ENCODE results near the gene TCF12.

TCF12 gene

DNA sequence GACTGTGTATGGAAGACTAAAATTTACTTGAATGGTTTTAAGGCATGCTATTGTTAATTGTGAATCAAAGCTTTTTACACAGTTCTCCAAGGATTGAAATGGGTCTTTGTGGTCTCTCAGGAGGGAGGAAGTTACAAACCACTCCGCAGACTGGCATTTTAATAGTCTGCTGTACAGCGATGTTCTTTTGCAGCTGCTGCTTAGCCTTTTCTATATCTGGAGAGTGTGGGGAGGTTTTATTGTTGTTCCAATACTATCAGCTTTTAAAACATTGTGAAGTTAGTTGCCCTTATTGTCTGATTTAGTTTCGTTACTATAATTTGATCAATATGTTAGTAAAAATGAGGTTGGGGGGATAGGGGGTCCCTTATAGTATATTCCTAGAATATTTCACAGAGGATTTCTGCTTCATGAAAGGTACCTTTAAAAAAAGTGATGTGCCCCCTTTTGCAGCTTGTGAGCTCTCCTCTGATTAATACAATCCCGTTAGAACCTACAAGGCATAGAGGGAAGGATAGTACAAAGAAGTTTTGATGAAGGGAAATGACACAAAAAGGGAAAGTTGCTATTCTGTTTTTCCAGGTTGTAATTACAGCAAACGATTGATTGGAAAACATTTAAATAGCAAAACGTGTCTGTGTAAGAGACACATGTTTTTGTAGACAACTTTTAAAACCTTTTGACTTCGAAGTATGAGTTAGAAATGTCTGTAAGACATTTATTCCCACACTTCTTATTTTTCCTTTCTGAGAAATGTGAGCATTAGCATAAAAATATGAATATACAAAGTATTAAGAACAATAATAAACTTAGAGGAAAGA, 299.5 kb downstream of the TCF12 start:
- DNase-seq (ENCODE audit: low spot score) = no peak

DNA sequence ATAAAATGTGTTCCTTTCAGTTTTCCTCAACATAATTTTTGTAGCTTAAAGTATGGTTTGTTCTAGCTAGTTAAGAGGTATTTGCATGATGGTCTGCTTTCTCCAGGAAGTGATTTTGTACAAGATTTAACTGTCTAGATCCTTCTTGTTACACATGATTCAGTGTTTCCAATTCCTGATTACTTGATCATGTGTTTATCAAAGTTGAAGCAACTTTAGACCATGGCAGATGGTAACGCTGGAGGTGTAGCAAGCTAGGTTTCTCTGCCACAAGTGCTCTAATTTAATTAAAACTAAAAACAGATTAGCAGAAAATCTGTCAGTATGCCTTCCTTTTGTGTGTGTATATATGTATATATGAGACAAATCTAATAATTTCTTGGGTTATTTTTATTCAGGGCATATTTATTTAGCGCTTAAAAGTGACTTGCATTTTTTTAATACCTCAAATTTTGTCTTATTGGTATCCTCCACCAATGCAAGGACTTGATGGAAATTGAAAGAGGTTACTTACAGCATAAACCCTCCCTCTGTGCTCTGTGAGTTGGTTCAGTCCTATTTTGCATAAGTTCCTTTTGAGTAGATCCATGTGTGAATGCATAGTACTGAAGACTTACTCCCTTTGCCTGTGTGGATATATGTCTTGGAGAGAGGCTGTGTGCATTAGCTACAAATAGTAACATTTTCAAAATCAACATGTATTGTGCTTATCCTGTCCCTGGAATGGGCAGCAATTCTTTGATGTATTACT, 300.6 kb downstream of the TCF12 start:
- DNase-seq (ENCODE audit: low spot score) = peak; percentile 38

DNA sequence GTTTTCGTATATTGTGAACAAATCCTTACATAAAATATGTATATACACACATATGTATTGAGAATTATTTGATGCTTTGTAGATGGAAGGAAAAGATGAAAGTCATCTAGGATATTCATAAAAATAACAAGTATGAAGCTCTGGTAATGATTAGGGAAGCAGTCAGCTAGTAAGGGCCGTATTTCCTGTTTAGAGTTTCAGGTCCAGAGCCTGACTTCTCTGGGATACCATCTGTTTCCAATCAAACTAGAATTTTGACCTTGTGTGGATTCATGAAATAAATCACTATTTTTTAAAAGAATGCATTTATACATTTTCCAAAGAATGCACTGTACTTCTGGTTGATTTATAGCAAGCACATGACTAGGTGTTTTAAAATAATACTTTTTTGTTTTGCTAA, 301.8 kb downstream of the TCF12 start:
- no peak for DNase-seq (ENCODE audit: low spot score)

DNA sequence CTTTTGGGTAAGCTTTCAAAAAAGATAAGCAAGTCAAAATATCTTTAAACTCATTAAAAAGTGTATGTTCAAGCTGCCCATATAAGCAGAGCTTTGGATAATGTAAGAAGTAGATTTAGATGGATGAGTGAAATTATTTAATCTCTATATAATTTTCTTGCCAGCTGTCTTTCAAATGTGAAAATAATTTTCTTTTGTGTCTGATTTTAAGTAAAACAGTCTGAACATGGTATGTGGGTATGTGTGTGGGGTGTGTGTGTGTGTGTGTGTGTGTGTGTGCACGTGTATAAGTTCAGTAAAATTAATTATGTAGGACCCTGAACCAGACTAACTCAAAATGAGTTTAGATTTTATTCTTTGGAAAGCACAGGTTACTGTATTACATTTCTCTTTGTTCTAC, 302.7 kb downstream of the TCF12 start:
- no peak for DNase-seq (ENCODE audit: low spot score)

DNA sequence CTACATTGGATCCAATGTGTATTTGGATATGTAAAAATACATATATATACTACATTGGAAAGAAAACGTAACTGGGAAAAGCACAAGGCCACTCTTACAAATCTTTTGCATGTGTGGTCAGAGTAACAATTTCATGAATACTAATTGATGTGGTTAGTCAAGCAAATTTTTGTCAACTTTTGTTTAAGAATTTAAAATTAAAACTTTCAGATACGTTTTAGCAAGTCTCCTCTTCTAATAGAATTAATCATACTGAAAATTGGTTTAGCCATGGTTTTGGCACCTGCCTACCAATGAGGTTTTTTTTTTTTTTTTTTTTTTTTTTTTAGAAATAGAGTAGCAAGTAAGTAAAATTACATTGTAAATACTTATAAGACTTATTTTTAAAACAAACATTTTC, 304.9 kb downstream of the TCF12 start:
- DNase-seq (ENCODE audit: low spot score) = no peak

DNA sequence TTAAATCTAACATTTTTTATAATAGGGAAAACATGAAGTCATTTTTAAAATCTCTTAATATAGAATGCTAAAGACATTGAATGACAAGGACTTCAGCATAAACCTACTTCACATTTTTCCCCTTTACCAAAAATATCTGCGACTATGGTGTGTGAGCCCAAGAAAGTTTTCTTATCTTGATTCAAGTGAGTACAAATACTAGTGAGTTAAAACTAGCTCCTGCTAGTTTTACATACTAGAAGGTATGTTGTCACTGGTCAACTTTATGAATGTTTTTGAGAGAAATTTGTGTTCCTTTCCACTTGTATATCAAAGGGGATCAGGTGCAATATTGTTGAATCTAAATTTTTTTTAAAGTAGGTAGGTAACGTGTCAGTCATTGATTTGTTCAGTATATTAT, 305.4 kb downstream of the TCF12 start:
- no peak for DNase-seq (ENCODE audit: low spot score)

DNA sequence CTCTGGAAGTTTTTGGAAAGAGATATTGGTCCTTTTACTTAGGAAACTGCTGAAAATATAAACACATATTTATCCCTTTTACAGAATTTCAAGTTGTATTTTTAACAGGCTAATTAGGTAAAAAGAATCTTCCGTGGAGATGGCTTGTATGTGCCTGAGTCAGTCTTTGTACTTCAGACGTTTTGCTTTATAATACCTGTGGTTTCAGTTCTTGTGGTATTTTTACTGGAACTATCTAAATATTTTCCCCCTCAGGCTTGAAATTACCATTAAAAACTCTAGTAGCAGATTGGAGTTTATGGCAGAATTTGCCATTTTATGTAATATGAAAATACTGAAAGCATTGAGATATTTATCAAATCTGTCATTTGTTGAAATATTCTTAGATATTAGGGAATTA, 306.2 kb downstream of the TCF12 start:
- no peak for DNase-seq (ENCODE audit: low spot score)

DNA sequence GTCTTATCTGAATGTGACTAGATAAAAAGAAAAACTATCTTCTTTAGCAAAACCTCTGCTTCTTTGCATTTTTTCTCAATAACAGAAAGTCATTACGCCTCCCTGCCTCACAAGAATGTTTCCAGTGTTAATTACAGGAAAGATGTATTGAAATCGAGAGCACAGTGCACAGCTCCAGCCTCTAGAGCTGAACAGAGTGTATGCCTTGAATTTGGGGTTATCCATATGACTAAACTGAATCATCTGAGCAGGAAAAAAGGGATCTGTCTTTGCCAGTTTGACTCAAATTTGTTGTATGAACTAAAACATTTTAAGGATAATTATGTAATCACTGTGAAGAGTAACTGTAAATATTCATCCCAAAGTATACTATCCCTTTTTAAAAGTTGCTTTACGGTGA, 308.7 kb downstream of the TCF12 start:
- DNase-seq (ENCODE audit: low spot score) = no peak

DNA sequence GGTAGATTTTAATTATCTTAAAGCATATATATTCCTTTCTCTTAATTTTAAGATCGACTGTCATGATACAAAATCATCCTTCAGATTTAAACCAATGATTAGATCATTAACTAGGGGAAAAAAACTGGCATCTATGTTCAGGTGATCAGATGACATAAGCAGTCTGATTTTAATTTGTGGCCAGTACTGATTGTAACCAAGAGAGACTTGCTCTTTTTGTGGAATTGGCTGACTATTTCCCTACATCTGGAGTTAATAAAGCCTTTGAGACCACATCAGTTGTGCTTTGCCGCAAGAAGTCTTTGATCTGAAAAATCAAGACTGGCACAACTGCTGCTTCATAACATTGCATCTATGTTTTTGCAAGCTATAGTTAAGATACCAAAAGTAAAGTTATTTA, 309.5 kb downstream of the TCF12 start:
- DNase-seq (ENCODE audit: low spot score) = no peak

DNA sequence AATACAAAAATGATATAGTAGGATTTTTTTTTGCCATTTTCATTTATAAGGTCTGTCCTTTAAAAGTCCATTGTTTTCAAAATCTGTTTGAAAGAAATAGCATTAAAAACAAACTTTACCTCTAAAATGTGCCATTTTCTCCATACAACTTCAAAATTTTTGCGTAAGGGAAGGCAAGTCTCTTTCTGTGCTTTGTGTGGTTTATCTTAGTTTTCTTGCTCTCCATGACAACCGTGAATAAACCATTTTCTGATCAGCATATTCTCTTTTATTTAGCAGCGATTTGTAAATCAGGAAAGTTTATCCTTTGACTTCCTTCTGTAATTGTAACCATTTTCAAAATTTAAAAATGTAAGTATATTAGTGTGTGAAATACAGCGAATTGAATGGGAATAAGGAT, 310.0 kb downstream of the TCF12 start:
- DNase-seq (ENCODE audit: low spot score) = no peak

DNA sequence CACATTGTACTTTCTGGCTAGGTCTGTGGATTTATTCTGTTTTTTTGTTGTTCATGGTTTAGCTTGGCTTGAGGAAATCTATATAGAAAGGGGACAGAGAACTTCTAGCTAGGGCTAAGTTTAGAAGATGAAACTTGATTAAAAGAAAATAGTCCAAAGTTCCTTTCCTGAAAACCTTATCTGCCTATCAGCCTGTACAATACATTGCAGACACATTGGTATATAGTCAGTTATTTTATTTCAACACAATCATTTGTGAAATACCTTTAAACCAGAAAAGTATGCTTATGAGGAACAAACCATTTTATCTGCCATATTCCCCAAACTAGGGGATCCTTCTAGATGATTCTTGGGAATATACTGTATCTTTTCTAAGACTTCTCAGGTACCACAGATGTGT, 310.6 kb downstream of the TCF12 start:
- no peak for DNase-seq (ENCODE audit: low spot score)

DNA sequence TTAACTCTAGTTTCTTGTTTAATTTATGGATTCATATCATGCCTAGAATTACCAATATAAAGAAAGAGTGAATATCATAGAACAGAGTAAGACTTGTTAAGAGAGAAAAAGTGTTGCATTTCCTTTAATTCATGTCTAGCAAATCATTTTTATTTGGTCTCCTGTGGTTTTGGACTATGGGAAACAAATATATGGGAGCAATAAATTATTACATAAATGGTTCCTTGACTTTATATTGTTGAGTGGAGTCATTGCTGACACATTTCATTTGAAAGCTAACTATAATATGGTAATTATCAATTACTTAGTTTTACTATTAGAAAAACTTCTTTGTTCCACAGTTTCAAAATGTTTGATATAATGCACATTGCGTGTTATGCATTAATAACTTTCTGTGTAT, 313.1 kb downstream of the TCF12 start:
- no peak for DNase-seq (ENCODE audit: low spot score)

DNA sequence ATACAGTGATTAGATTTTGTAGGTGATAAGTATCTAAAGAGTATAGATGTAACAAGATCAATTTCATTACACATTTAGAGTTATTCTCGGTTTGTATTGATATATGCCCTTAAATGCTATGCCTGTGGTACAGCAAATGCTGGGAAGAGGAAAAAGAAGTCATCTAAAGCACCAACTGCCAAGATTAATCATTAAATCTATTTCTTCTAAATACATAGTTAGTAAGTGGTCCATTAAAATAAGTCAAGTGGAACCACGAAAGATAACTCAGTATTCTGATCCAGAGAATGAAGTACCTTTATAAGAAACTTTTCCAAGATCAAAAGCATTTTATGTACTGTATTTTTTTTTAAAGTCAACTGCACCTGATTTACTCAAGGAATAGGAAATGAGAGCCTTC, 315.7 kb downstream of the TCF12 start:
- DNase-seq (ENCODE audit: low spot score) = no peak

DNA sequence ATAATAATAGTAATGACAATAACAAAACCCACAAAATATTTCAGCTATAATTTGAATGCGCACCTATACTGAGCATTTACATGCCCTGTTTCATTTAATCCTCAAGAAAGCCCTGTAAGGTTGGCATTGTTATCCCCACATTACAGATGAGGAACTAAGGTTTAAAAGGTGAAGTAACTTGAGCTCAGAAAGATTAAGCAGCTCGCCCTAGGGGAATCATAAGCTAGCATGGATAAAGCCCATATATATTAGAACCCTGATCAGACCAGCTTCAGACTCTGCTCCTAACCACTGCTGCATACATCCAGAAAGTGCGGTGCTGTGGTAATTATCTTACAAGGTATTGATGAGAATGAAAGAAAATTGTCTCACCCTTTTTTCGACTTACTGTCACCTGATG, 316.7 kb downstream of the TCF12 start:
- DNase-seq (ENCODE audit: low spot score) = no peak

DNA sequence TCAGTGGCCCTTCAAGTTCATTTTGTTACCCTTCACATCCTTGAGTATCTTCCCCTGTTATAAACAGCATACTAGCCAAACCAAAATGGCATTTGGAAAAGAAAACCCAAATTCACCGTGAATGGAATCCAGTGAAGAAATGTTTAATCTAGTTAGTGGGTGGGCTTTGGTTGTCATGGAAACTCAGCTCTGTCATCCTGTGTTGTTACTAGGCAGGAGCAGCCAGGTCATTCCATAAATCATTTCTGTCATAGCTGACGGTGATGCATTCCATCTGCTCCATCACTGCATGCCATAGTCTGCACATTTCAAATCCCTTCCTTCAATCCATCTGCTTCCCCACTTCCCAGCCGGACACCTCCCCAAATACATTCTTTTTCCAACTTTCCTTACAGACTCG, 317.4 kb downstream of the TCF12 start:
- peak; percentile 25 for DNase-seq (ENCODE audit: low spot score)

DNA sequence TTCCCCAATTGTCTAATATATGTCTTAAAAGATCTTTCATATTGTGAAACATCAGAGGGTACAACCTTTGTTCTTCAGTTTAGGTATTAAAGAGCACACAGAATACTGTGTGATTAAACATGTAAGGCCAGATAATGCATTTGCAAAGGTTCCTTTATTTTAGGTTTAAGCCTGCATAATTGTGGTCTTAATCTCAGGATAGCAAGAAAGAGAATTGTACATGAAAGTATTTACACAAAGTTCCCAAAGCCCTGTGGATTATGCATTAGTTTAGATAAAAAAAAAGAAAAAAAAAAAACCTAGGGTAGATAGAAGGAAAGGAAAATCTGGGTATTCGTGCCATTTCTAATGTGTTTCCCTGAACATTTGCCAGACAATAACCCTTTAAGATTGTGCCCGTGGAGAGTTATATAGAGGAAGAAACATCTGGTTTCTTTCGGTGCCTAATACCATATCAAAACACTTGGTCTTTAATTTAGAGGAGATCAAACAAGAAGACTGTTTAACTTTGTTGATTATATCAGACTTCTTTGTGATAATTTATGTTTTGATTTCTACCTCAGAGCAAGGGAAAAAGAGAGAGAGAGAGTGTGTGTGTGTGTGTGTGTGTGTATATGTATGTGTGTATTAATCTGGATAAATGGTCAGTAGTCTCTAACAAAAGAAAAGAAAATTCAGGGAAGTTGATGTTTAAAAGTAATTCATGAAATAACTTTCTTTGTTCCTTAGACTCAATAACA, 318.3 kb downstream of the TCF12 start:
- DNase-seq (ENCODE audit: low spot score) = no peak

DNA sequence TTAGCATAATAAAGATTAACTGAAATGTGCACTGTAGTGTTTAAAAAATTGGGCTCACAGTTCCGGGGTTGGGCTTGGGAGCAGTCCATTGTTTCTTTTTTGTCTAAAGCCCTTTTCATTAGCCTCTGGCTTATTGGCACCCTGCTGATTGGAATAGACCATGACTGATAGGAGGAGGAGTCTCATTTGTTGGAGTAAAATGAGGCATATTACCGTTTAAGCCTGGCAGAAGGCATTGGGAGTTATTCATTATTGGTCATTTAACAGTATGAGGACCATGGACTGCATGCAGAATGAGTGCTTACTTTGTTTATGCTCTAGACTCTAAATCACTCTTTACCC, 318.8 kb downstream of the TCF12 start:
- DNase-seq (ENCODE audit: low spot score) = peak; percentile 26

DNA sequence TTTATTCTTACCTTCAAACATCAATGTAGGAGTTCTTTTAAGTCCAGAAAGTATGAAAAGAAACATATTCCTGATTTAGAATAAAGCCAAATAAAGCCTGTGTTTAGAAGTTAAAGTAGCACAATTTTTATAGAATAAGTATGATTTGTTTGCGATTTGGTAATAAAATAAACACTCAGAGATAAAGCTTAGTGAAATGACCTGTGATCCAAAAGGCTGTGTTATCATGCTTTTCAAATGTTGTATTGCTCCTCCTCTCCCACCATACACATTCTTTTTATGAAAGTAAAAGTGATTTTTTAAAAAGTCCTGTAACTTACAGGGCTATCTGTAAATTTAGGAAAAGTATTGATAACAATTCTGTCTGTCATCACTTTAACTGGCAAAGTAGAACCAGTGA, 319.2 kb downstream of the TCF12 start:
- no peak for DNase-seq (ENCODE audit: low spot score)

DNA sequence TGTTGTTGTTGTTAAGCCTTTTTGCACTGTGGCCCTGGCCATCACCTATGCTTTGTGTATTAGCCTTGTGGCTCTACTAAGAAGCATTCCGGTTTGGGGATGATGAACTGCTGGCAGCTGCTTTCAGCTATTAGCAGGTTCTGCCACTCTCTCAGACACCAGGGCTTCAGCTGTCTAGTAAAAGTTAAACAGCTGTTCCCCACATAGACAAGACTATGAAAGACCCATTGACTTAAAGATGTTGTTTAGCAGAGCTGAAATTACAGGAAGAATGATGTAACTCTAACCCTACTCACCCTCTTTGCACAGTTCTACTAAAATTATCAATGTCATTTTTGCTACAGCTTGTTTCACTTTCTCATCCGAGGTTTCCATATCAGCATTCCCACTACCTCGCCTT, 326.7 kb downstream of the TCF12 start:
- no peak for DNase-seq (ENCODE audit: low spot score)

DNA sequence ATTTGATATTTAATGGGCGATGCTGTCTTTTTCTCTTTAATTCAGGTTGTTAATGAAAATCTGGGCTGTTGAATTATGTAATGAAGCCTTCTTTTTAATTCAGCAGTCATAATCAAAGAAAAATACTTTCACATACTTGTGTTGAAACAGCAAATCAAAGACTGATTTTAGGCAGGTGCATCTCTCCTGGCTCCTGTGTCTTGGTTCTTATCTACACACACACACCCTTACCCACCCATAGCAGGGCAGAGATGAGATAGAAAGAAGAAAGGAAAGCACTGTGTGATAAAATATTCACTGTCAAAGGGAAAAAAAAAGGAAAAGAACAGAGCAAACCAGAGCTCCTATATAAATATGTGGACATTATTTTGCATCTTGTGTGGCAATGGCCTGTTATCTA, 327.3 kb downstream of the TCF12 start:
- no peak for DNase-seq (ENCODE audit: low spot score)

DNA sequence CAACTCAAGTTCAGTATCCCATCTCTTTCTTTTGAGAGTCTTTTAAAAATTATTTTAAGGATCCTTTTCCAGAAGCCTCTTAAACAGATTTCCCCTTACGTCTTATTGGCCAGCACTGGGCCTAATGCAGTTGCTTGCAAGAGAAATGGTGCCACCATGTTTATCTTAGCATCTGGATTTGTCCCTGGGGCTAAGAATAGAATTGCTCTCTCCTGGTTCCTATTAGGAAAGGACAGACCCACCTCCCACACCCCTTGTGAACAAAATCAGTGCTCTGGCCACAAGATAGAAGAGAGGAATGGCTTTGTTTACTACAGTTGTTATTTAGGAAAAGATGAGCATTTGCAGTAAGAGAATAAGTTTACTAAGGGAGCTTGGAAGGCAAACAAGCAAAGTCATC, 329.6 kb downstream of the TCF12 start:
- no peak for DNase-seq (ENCODE audit: low spot score)

DNA sequence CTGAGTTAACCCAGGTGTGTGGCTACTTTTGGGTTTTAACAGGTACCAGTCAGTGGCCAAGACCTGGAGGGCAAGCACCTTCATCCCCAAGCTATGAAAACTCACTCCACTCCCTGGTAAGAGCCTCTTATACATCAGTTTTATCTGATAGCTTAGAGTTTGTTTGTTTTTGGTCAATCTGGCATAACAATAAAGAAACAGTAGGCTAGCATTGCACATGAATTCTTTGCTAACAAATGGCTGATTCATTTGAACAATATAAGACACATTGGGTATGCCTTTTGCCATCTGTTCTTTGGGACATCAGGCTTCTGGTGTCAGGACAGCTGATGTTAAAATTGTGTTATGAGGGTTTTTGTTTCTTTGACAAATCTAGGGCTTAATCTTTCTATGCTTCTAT, 332.9 kb downstream of the TCF12 start:
- no peak for DNase-seq (ENCODE audit: low spot score)

DNA sequence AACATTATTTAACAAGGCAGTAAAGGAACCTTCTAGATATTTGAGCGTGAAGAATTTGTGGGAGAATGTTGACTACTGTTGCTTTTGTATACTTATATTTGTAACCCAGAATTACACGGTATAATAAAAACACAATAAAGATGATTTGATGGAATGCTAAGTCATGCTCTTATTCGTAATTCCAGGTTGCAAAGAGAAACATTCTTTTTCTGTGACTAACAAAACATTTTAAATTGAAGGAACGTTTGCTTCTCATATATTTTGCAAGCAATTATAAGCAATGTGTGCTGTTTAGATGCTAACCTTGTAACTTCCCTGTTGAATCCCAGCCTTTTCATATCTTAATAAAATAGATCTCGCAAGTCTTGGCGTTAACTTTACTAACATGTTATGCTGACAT, 333.5 kb downstream of the TCF12 start:
- no peak for DNase-seq (ENCODE audit: low spot score)

All from iPS-NIHi11 (cell line).